Gastroesophageal sphincter (tissue), 4 donors: ENCODE results near the gene MTIF3. TPM values are rescaled to one million over a fixed set of nuclear protein-coding genes. Genes with fewer than 3 reads are reported as not detected.

ENCODE experiments used
- ATAC-seq: fragments of 150-250 bp; one replicate; pipeline ENCODE4 v1.9.1; 2016; ENCODE audit warnings: mild to moderate bottlenecking, moderate library complexity
- H3K27ac ChIP-seq, 4 donors: fragments of 200-600 bp; sonication (generic) in 3 of 4; 1 replicate in 3 of 4; 2 replicates in 1 of 4; pipeline ENCODE4 v1.5.1; 2016 to 2019
- H3K27me3 ChIP-seq: fragments of 200-600 bp; sonication (generic); one replicate; pipeline ENCODE4 v1.5.1; 2019
- H3K36me3 ChIP-seq, 2 donors: fragments of 200-600 bp; sonication (generic); one replicate each; pipeline ENCODE4 v1.5.1; 2019; ENCODE audit warnings: control low read depth in 1 of 2
- H3K4me1 ChIP-seq, 3 donors: fragments of 200-600 bp; sonication (generic); 1 replicate in 2 of 3; 2 replicates in 1 of 3; pipeline ENCODE4 v1.5.1; 2016 to 2019; ENCODE audit warnings: control low read depth in 2 of 3
- H3K4me3 ChIP-seq, 2 donors: fragments of 200-600 bp; sonication (generic); one replicate each; pipeline ENCODE4 v1.5.1; 2019; ENCODE audit warnings: mild to moderate bottlenecking in 1 of 2, moderate library complexity in 1 of 2
- H3K9me3 ChIP-seq, 3 donors: fragments of 200-600 bp; sonication (generic); one replicate each; pipeline ENCODE4 v1.5.1; 2017 to 2019; ENCODE audit warnings: control low read depth in 2 of 3
- CTCF ChIP-seq, 4 experiments: fragments of 200-600 bp in 2 of 4; fragments of 450-650 bp in 2 of 4; sonication (generic) in 1 of 4; IDR thresholded peaks; one replicate each; pipeline ENCODE4 v1.5.1; 2017 to 2019; ENCODE audit warnings: antibody characterized with exemption in 4 of 4, mild to moderate bottlenecking in 2 of 4, moderate library complexity in 2 of 4
- EP300 ChIP-seq: sonication (generic); formaldehyde crosslinking; IDR thresholded peaks from one replicate; pipeline ENCODE4 v1.6.1; 2017; ENCODE audit warnings: antibody characterized with exemption, mild to moderate bottlenecking
- POLR2A ChIP-seq, 2 donors: fragments of 450-650 bp; IDR thresholded peaks; one replicate each; pipeline ENCODE4 v1.6.1; 2017; ENCODE audit warnings: antibody characterized with exemption in 2 of 2, mild to moderate bottlenecking in 2 of 2, moderate library complexity in 1 of 2
- POLR2AphosphoS5 ChIP-seq: sonication (generic); formaldehyde crosslinking; IDR thresholded peaks from one replicate; pipeline ENCODE4 v1.6.1; 2017; ENCODE audit warnings: antibody characterized with exemption
- WGBS, 2 donors: methylation state at CpG; one replicate each; pipeline ENCODE4 v1.1.5; 2018; ENCODE audit warnings: low coverage in 1 of 2; 5-methylcytosine and 5-hydroxymethylcytosine counted together
- small RNA-seq, 4 donors: library from RNA; depleted of rRNA; stranded (forward); fragments of <200 nt; gene quantifications; one replicate each; pipeline ENCODE3, GENCODE V24; 2016
- total RNA-seq, 4 donors: library from RNA; depleted of rRNA; stranded (reverse); fragments of >200 nt; gene quantifications; one replicate each; pipeline ENCODE4 v1.1.0, GENCODE V29; 2016

The MTIF3 gene
- total RNA-seq, 4 donors from 2014 or later = 40.1 to 72.0 (median 56.3) TPM

- ATAC-seq = no peak
- TF ChIP-seq POLR2AphosphoS5 (no peak), EP300 (no peak), POLR2A (IDR thresholded peaks at IDR 0.05) (no peak), CTCF (IDR thresholded peaks at IDR 0.05) (no peak)
- 50 to 60% methylated on average over 1 to 2 of the region's 2 CpGs for WGBS, 2 donors
- Histone ChIP-seq H3K27me3 (peaks cover 4% of the 10 kb centered on the region), H3K27ac (no peak overlapping the region), H3K4me3 (no peak overlapping the region), H3K9me3 (no peaks in the 10 kb centered on the region), H3K4me1 (no peaks in the 10 kb centered on the region), H3K36me3 (no peaks in the 10 kb centered on the region)
These were observed 62.1 kb downstream of the MTIF3 start for GRCh38 chr13:27388241-27388640.

Small RNA genes within 50 kb of the gene (small RNA-seq; reads per million reads assigned to genes)
- 0 reads per million in 4 donors for gene RNU6-63P
- 0 reads per million in 4 donors for gene RNY1P1

Other genes starting within 250 kb of the MTIF3 start
- gene RPL21, start 199.0 kb downstream of the MTIF3 start, total RNA-seq = 1,000 to 10,000 TPM in 3 of 4 donors, 100 to 1,000 TPM in 1; 336 to 1,611 (median 1,228) TPM
- gene RASL11A, start 179.7 kb downstream of the MTIF3 start, total RNA-seq = 10 to 100 TPM; 12.8 to 53.6 (median 35.4) TPM
- 100 to 1,000 TPM in 2 of 4 donors, 10 to 100 TPM in 2; 90.5 to 151 (median 120) TPM for gene GTF3A, start 25.9 kb downstream of the MTIF3 start, total RNA-seq
- 10 to 100 TPM; 10.6 to 16.0 (median 14.0) TPM for gene LNX2, start 170.0 kb upstream of the MTIF3 start, total RNA-seq
- gene POLR1D, start 171.3 kb upstream of the MTIF3 start, total RNA-seq = 100 to 1,000 TPM; 115 to 137 (median 133) TPM